ENCODE data around the gene FGD3.

FGD3 gene

GRCh38 chr9:92970467-92970923 is 23.2 kb downstream of the FGD3 start:
- Histone ChIP-seq H3K27me3 (ENCODE audit: control insufficient read depth in 1 of 2, insufficient read depth in 2 of 2, low read length in 2 of 2) (no peaks in the 10 kb centered on the region), H3K9ac (ENCODE audit: low read length) (no peak overlapping the region), H3K4me3 (ENCODE audit: low read depth in 1 of 2, low read length in 2 of 2) (no peak overlapping the region), H3K27ac (ENCODE audit: low read depth, low read length) (no peak overlapping the region), H3K4me1 (ENCODE audit: insufficient read depth, low read length) (no peaks in the 10 kb centered on the region), H3K36me3 (ENCODE audit: insufficient read depth, low read length) (no peaks in the 10 kb centered on the region), H3K9me3 (ENCODE audit: low read length) (no peaks in the 10 kb centered on the region)

- Histone ChIP-seq H3K4me1 (ENCODE audit: insufficient read depth, low read length) (no peaks in the 10 kb centered on the region), H3K36me3 (ENCODE audit: insufficient read depth, low read length) (no peaks in the 10 kb centered on the region), H3K27me3 (ENCODE audit: control insufficient read depth in 1 of 2, insufficient read depth in 2 of 2, low read length in 2 of 2) (no peaks in the 10 kb centered on the region), H3K9me3 (ENCODE audit: low read length) (no peaks in the 10 kb centered on the region), H3K4me3 (ENCODE audit: low read depth in 1 of 2, low read length in 2 of 2) (no peak overlapping the region), H3K27ac (ENCODE audit: low read depth, low read length) (no peak overlapping the region), H3K9ac (ENCODE audit: low read length) (no peak overlapping the region)
Measured at GRCh38 chr9:92971121-92971520, 23.8 kb downstream of the FGD3 start.

- Histone ChIP-seq H3K4me3 (ENCODE audit: low read depth in 1 of 2, low read length in 2 of 2) (no peak overlapping the region), H3K9ac (ENCODE audit: low read length) (no peak overlapping the region), H3K27me3 (ENCODE audit: control insufficient read depth in 1 of 2, insufficient read depth in 2 of 2, low read length in 2 of 2) (no peaks in the 10 kb centered on the region), H3K4me1 (ENCODE audit: insufficient read depth, low read length) (no peaks in the 10 kb centered on the region), H3K27ac (ENCODE audit: low read depth, low read length) (no peak overlapping the region), H3K36me3 (ENCODE audit: insufficient read depth, low read length) (no peaks in the 10 kb centered on the region), H3K9me3 (ENCODE audit: low read length) (no peaks in the 10 kb centered on the region)
Measured at GRCh38 chr9:92971776-92972175, 24.5 kb downstream of the FGD3 start.

- no peak overlapping the region for H3K4me3 ChIP-seq (ENCODE audit: low read depth in 1 of 2, low read length in 2 of 2)
- H3K9ac ChIP-seq (ENCODE audit: low read length): no peak overlapping the region
- no peaks in the 10 kb centered on the region for H3K4me1 ChIP-seq (ENCODE audit: insufficient read depth, low read length)
- H3K27ac ChIP-seq (ENCODE audit: low read depth, low read length): no peak overlapping the region
- H3K36me3 ChIP-seq (ENCODE audit: insufficient read depth, low read length): no peaks in the 10 kb centered on the region
- H3K9me3 ChIP-seq (ENCODE audit: low read length): no peaks in the 10 kb centered on the region
- H3K27me3 ChIP-seq (ENCODE audit: control insufficient read depth in 1 of 2, insufficient read depth in 2 of 2, low read length in 2 of 2): no peaks in the 10 kb centered on the region
Measured at GRCh38 chr9:92973700-92974099, 26.4 kb downstream of the FGD3 start.

- H3K36me3 ChIP-seq (ENCODE audit: insufficient read depth, low read length): no peaks in the 10 kb centered on the region
- H3K9ac ChIP-seq (ENCODE audit: low read length): no peak overlapping the region
- no peak overlapping the region for H3K27ac ChIP-seq (ENCODE audit: low read depth, low read length)
- H3K4me3 ChIP-seq (ENCODE audit: low read depth in 1 of 2, low read length in 2 of 2): no peak overlapping the region
- H3K4me1 ChIP-seq (ENCODE audit: insufficient read depth, low read length): no peaks in the 10 kb centered on the region
- no peaks in the 10 kb centered on the region for H3K27me3 ChIP-seq (ENCODE audit: control insufficient read depth in 1 of 2, insufficient read depth in 2 of 2, low read length in 2 of 2)
- no peaks in the 10 kb centered on the region for H3K9me3 ChIP-seq (ENCODE audit: low read length)
Measured at GRCh38 chr9:92974161-92974661, 26.9 kb downstream of the FGD3 start.

- H3K4me1 ChIP-seq (ENCODE audit: insufficient read depth, low read length): no peaks in the 10 kb centered on the region
- no peak overlapping the region for H3K4me3 ChIP-seq (ENCODE audit: low read depth in 1 of 2, low read length in 2 of 2)
- no peaks in the 10 kb centered on the region for H3K9me3 ChIP-seq (ENCODE audit: low read length)
- no peaks in the 10 kb centered on the region for H3K27me3 ChIP-seq (ENCODE audit: control insufficient read depth in 1 of 2, insufficient read depth in 2 of 2, low read length in 2 of 2)
- H3K27ac ChIP-seq (ENCODE audit: low read depth, low read length): no peak overlapping the region
- H3K36me3 ChIP-seq (ENCODE audit: insufficient read depth, low read length): no peaks in the 10 kb centered on the region
- H3K9ac ChIP-seq (ENCODE audit: low read length): no peak overlapping the region
Measured at GRCh38 chr9:92974761-92975755, 27.7 kb downstream of the FGD3 start.

GRCh38 chr9:92976431-92976830 is 29.1 kb downstream of the FGD3 start:
- Histone ChIP-seq H3K9me3 (ENCODE audit: low read length) (no peaks in the 10 kb centered on the region), H3K36me3 (ENCODE audit: insufficient read depth, low read length) (no peaks in the 10 kb centered on the region), H3K4me3 (ENCODE audit: low read depth in 1 of 2, low read length in 2 of 2) (no peak overlapping the region), H3K4me1 (ENCODE audit: insufficient read depth, low read length) (no peaks in the 10 kb centered on the region), H3K27me3 (ENCODE audit: control insufficient read depth in 1 of 2, insufficient read depth in 2 of 2, low read length in 2 of 2) (no peaks in the 10 kb centered on the region), H3K9ac (ENCODE audit: low read length) (no peak overlapping the region), H3K27ac (ENCODE audit: low read depth, low read length) (no peak overlapping the region)

- no peaks in the 10 kb centered on the region for H3K4me1 ChIP-seq (ENCODE audit: insufficient read depth, low read length)
- no peaks in the 10 kb centered on the region for H3K27me3 ChIP-seq (ENCODE audit: control insufficient read depth in 1 of 2, insufficient read depth in 2 of 2, low read length in 2 of 2)
- H3K27ac ChIP-seq (ENCODE audit: low read depth, low read length): no peak overlapping the region
- no peaks in the 10 kb centered on the region for H3K9me3 ChIP-seq (ENCODE audit: low read length)
- H3K36me3 ChIP-seq (ENCODE audit: insufficient read depth, low read length): no peaks in the 10 kb centered on the region
- H3K4me3 ChIP-seq (ENCODE audit: low read depth in 1 of 2, low read length in 2 of 2): no peak overlapping the region
- H3K9ac ChIP-seq (ENCODE audit: low read length): no peak overlapping the region
Measured at GRCh38 chr9:92977279-92977678, 30.0 kb downstream of the FGD3 start.

- Histone ChIP-seq H3K9ac (ENCODE audit: low read length) (no peak overlapping the region), H3K4me1 (ENCODE audit: insufficient read depth, low read length) (no peaks in the 10 kb centered on the region), H3K27ac (ENCODE audit: low read depth, low read length) (no peak overlapping the region), H3K36me3 (ENCODE audit: insufficient read depth, low read length) (no peaks in the 10 kb centered on the region), H3K9me3 (ENCODE audit: low read length) (no peaks in the 10 kb centered on the region), H3K4me3 (ENCODE audit: low read depth in 1 of 2, low read length in 2 of 2) (no peak overlapping the region), H3K27me3 (ENCODE audit: control insufficient read depth in 1 of 2, insufficient read depth in 2 of 2, low read length in 2 of 2) (no peaks in the 10 kb centered on the region)
Measured at GRCh38 chr9:92978345-92978875, 31.1 kb downstream of the FGD3 start.

- no peaks in the 10 kb centered on the region for H3K36me3 ChIP-seq (ENCODE audit: insufficient read depth, low read length)
- no peaks in the 10 kb centered on the region for H3K27me3 ChIP-seq (ENCODE audit: control insufficient read depth in 1 of 2, insufficient read depth in 2 of 2, low read length in 2 of 2)
- H3K9ac ChIP-seq (ENCODE audit: low read length): no peak overlapping the region
- H3K4me1 ChIP-seq (ENCODE audit: insufficient read depth, low read length): no peaks in the 10 kb centered on the region
- H3K27ac ChIP-seq (ENCODE audit: low read depth, low read length): no peak overlapping the region
- H3K4me3 ChIP-seq (ENCODE audit: low read depth in 1 of 2, low read length in 2 of 2): no peak overlapping the region
- H3K9me3 ChIP-seq (ENCODE audit: low read length): no peaks in the 10 kb centered on the region
Measured at GRCh38 chr9:92979283-92980056, 32.1 kb downstream of the FGD3 start.

- Histone ChIP-seq H3K4me3 (ENCODE audit: low read depth in 1 of 2, low read length in 2 of 2) (no peak overlapping the region), H3K27ac (ENCODE audit: low read depth, low read length) (no peak overlapping the region), H3K9ac (ENCODE audit: low read length) (no peak overlapping the region), H3K4me1 (ENCODE audit: insufficient read depth, low read length) (no peaks in the 10 kb centered on the region), H3K9me3 (ENCODE audit: low read length) (no peaks in the 10 kb centered on the region), H3K36me3 (ENCODE audit: insufficient read depth, low read length) (no peaks in the 10 kb centered on the region), H3K27me3 (ENCODE audit: control insufficient read depth in 1 of 2, insufficient read depth in 2 of 2, low read length in 2 of 2) (no peaks in the 10 kb centered on the region)
Measured at GRCh38 chr9:92980085-92980745, 32.9 kb downstream of the FGD3 start.

All from muscle layer of colon (tissue), 2 donors.